HepG2 (cell line): ENCODE measurements around the gene NFS1. TPM values are rescaled to one million over a fixed set of nuclear protein-coding genes. Genes with fewer than 3 reads are reported as not detected.

ENCODE experiments used
- ATAC-seq: fragments of 200-7000 bp; cut with Tn5 transposase; 3 replicates; pipeline ENCODE4 v1.9.1; 2020; ENCODE audit warnings: mild to moderate bottlenecking, moderate library complexity
- BruUV-seq: library from RNA; stranded (reverse); fragments of 400-500 nt; replicated peaks from 2 replicates; lab custom pipeline; 2021; lab: Mats Ljungman, UMichigan
- CTCF ChIA-PET: fragments of 300-600 bp; formaldehyde crosslinking; extraction: SDS; loops from one replicate; lab custom pipeline; 2021; ENCODE audit warnings: low total read pairs, inconsistent platforms, low intra/inter-chr PET ratio; lab: Yijun Ruan, JAX
- POLR2A ChIA-PET: fragments of 350-600 bp; sonication (Branson Sonifier 250); formaldehyde crosslinking; loops from one replicate; lab custom pipeline; 2020; ENCODE audit warnings: antibody characterized with exemption, inconsistent platforms; lab: Yijun Ruan, JAX
- DNase-seq: peaks from one replicate; pipeline ENCODE4 v3.0.0-alpha.2; 2015; ENCODE audit warnings: low spot score
- FAIRE-seq: peaks from 3 replicates; lab custom pipeline; 2011; peaks lifted over from hg19 to GRCh38; lab: Jason Lieb, UNC
- H2AFZ ChIP-seq: one replicate; pipeline ENCODE4 v1.6.1; 2011; ENCODE audit warnings: low read length, inconsistent platforms
- H3K27ac ChIP-seq: fragments of 300-600 bp; 3 replicates; pipeline ENCODE4 v1.8.0; 2011; ENCODE audit warnings: mixed run types, mild to moderate bottlenecking, mixed read lengths, low read length, inconsistent platforms; ENCODE audit not compliant: insufficient read depth; ENCODE audit errors: extremely low read length
- H3K27me3 ChIP-seq, 2 experiments: fragments of 200-600 bp in 1 of 2; 2 replicates in 1 of 2; 3 replicates in 1 of 2; pipeline versions ENCODE4 v1.6.0 to v1.8.0; 2011; ENCODE audit warnings: low read length in 2 of 2, mild to moderate bottlenecking in 2 of 2, moderate library complexity in 2 of 2, inconsistent platforms in 1 of 2; ENCODE audit not compliant: insufficient read depth in 2 of 2, control insufficient read depth in 1 of 2
- H3K36me3 ChIP-seq, 2 experiments: fragments of 200-600 bp in 1 of 2; replicated peaks in 1 of 2; 2 replicates in 1 of 2; 3 replicates in 1 of 2; pipeline versions ENCODE4 v1.5.1 to v1.8.0; 2011; ENCODE audit warnings: low read length in 2 of 2, inconsistent platforms in 1 of 2; ENCODE audit not compliant: insufficient read depth in 2 of 2, control insufficient read depth in 1 of 2
- H3K4me1 ChIP-seq: 2 replicates; pipeline ENCODE4 v1.5.1; 2012; ENCODE audit warnings: low read length, inconsistent platforms; ENCODE audit not compliant: insufficient read depth
- H3K4me2 ChIP-seq: 2 replicates; pipeline ENCODE4 v1.6.0; 2011; ENCODE audit warnings: low read depth, low read length, inconsistent platforms
- H3K4me3 ChIP-seq, 3 experiments: fragments of 200-600 bp in 1 of 3; sonication (generic), shearing (Covaris generic) in 1 of 3; replicated peaks in 1 of 3; 2 replicates each; pipeline ENCODE4 v1.5.1; 2011 to 2016; ENCODE audit warnings: low read length in 3 of 3, inconsistent platforms in 2 of 3, low read depth in 2 of 3, mild to moderate bottlenecking in 2 of 3, control low read depth in 1 of 3, mixed read lengths in 1 of 3; ENCODE audit not compliant: insufficient read depth in 1 of 3
- H3K79me2 ChIP-seq: one replicate; pipeline ENCODE4 v1.6.1; 2011; ENCODE audit warnings: low read length, inconsistent platforms; ENCODE audit not compliant: insufficient read depth
- H3K9ac ChIP-seq: 2 replicates; pipeline ENCODE4 v1.6.0; 2011; ENCODE audit warnings: mild to moderate bottlenecking, low read depth, low read length, inconsistent platforms; ENCODE audit not compliant: insufficient read depth
- H3K9me3 ChIP-seq: 2 replicates; pipeline ENCODE4 v1.5.1; 2012; ENCODE audit warnings: mild to moderate bottlenecking, low read length
- H4K20me1 ChIP-seq: 2 replicates; pipeline ENCODE4 v1.6.0; 2011; ENCODE audit warnings: inconsistent platforms, mild to moderate bottlenecking, low read length, moderate library complexity; ENCODE audit not compliant: insufficient read depth
- ASH2L ChIP-seq: fragments of 300-600, 200-600 bp; sonication (generic); IDR thresholded peaks from 2 replicates; pipeline ENCODE4 v1.7.0; 2017; ENCODE audit warnings: low read depth, mild to moderate bottlenecking, moderate library complexity, mixed read lengths, low read length; ENCODE audit not compliant: insufficient read length
- BCL6 ChIP-seq: IDR thresholded peaks from 2 replicates; pipeline ENCODE4 v1.6.1; 2016; ENCODE audit warnings: missing genetic modification reagents, missing compliant biosample characterization
- CENPX ChIP-seq: sonication (generic); formaldehyde crosslinking; IDR thresholded peaks from 2 replicates; pipeline ENCODE4 v1.9.0; 2021; ENCODE audit warnings: mild to moderate bottlenecking, missing genetic modification reagents, moderate library complexity
- CREB1 ChIP-seq, 2 experiments: fragments of 450-650 bp in 1 of 2; IDR thresholded peaks; 2 replicates each; pipeline ENCODE4 v1.6.1; 2016 to 2017; ENCODE audit warnings: control low read depth in 1 of 2, mild to moderate bottlenecking in 1 of 2, missing compliant biosample characterization in 1 of 2, missing genetic modification characterization in 1 of 2
- FOXA1 ChIP-seq, 2 experiments: fragments of 450-650 bp in 1 of 2; sonication (generic) in 1 of 2; formaldehyde crosslinking in 1 of 2; IDR thresholded peaks; 2 replicates each; pipeline versions ENCODE4 v1.4.0 to v1.6.1; 2016 to 2020; ENCODE audit warnings: missing genetic modification reagents in 1 of 2
- PTBP1 ChIP-seq: fragments of 200-400 bp; formaldehyde crosslinking; IDR thresholded peaks from 2 replicates; pipeline ENCODE4 v1.6.1; 2018; ENCODE audit warnings: low read length, low read depth; ENCODE audit not compliant: poor library complexity, severe bottlenecking
- SAP130 ChIP-seq: IDR thresholded peaks from 2 replicates; pipeline ENCODE4 v1.6.1; 2016; ENCODE audit warnings: low read depth
- SIX1 ChIP-seq: sonication (generic); formaldehyde crosslinking; IDR thresholded peaks from 2 replicates; pipeline ENCODE4 v1.4.0; 2020; ENCODE audit warnings: missing genetic modification reagents, borderline replicate concordance
- ZNF33A ChIP-seq: sonication (generic); formaldehyde crosslinking; IDR thresholded peaks from 2 replicates; pipeline ENCODE4 v1.5.1; 2020; ENCODE audit warnings: missing genetic modification reagents, mild to moderate bottlenecking, moderate library complexity, borderline replicate concordance
- ZNF589 ChIP-seq: sonication (generic); formaldehyde crosslinking; conservative IDR thresholded peaks from 2 replicates; pipeline ENCODE4 v1.8.0; 2022; ENCODE audit warnings: mild to moderate bottlenecking, moderate library complexity, missing genetic modification reagents
- ZNF724P ChIP-seq: sonication (generic); formaldehyde crosslinking; IDR thresholded peaks from 2 replicates; pipeline ENCODE4 v1.8.0; 2022; ENCODE audit warnings: missing genetic modification reagents, borderline replicate concordance
- WGBS: methylation state at CpG from one replicate; pipeline ENCODE4 v1.1.6; 2017; ENCODE audit warnings: low lambda C conversion rate; 5-methylcytosine and 5-hydroxymethylcytosine counted together
- in situ Hi-C: cut with HindIII; loops from 2 replicates; pipeline ENCODE4 v1.10.0; 2017; ENCODE audit warnings: low pct_unique_long_range_greater_than_20kb; ENCODE audit not compliant: extremely low pct_ligation_motif_present
- intact Hi-C: fragments of 100-400 bp; cut with micrococcal nuclease; formaldehyde crosslinking; loops from one replicate; pipeline ENCODE4 v1.10.0; 2022; ENCODE audit not compliant: unreplicated experiment
- polyA plus RNA-seq, 8 experiments: library from polyadenylated mRNA; depleted of rRNA in 3 of 8; stranded (reverse) in 7 of 8; unstranded in 1 of 8; fragments of >200 nt; fragmentation: Illumina TruSeq in 4 of 8; extraction: Trizol in 4 of 8; gene quantifications; 2 replicates each; pipeline versions ENCODE4 v1.2.1 to v1.2.3, GENCODE V29; 2011 to 2016; ENCODE audit warnings: low read depth in 4 of 8, missing spikeins in 1 of 8, mixed read lengths in 1 of 8; ENCODE audit not compliant: insufficient read depth in 1 of 8
- total RNA-seq, 5 experiments: library from RNA; depleted of rRNA; stranded (reverse); fragments of >200 nt; fragmentation: Illumina TruSeq; extraction: Trizol; gene quantifications; 2 replicates each; pipeline ENCODE4 v1.2.3, GENCODE V29; 2016; ENCODE audit warnings: low read depth in 1 of 5
- TF ChIP-seq, protein P1 (sequence below): sonication (generic); formaldehyde crosslinking; IDR thresholded peaks from 2 replicates; pipeline ENCODE4 v1.4.0; 2020; ENCODE audit warnings: mild to moderate bottlenecking, missing genetic modification reagents, borderline replicate concordance

The NFS1 gene
- total and polyA plus RNA-seq, 2 of the 13 experiments (the other 11 are each of a cell fraction or from before 2014, with no cell fraction given), result 65.9 to 88.1 TPM

DNA sequence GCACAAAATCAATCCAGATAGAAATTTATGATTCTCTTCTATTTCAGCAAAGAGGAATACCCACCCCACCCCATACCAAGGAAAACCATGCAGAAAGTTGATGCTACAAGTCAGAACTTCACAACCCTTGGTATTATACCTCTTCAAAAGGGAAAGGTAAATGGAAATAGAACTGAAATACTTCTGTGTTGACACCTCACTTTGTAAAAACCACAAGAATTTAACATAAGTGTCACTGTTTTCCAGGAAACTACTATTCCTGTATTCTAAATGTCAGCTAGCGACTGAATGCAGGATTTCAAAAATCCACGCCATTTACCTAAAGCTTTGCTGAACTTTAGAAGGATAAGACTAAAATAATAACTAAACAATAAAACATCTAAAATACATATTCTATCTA, 38.1 kb downstream of the NFS1 start:
- CTCF ChIA-PET, result no interaction called here
- peak overlapping the region in 2 of 3 experiments; percentile 76 to 99; a peak in 3 of 6 replicates for H3K4me3 ChIP-seq

More for the DNA sequence above, 38.1 kb downstream of the NFS1 start:
- Histone ChIP-seq H3K27me3 (no peaks in the 10 kb centered on the region; a peak in 1 of 5 replicates), H3K9ac (peak overlapping the region; percentile 99), H3K36me3 (peaks cover 0 to 12% of the 10 kb centered on the region in 2 experiments; a peak in 4 of 5 replicates), H4K20me1 (peaks cover 78% of the 10 kb centered on the region), H3K27ac (no peak overlapping the region), H2AFZ (no peak overlapping the region), H3K4me2 (peak overlapping the region; percentile 95), H3K9me3 (no peaks in the 10 kb centered on the region)
- ATAC-seq (no peak), FAIRE-seq (no peak)
- POLR2A ChIA-PET, result interaction anchor here (0.7 to 2.5 kb wide), 5 partner anchors 15 to 82 kb away, joined by 3 to 20 read pairs (median 3); partner anchors contain the start of gene RBM39
- in situ Hi-C loops (loop anchor here (5.0 kb wide), 1 partner anchor 44 kb away; the partner anchor contains the start of gene SPAG4), intact Hi-C loops (no loop called here)
- TF ChIP-seq PTBP1, result no peak
- peak; percentile 12; the same call in 1 of the 2 replicates for TF ChIP-seq SAP130
- TF ChIP-seq, protein P1, sequence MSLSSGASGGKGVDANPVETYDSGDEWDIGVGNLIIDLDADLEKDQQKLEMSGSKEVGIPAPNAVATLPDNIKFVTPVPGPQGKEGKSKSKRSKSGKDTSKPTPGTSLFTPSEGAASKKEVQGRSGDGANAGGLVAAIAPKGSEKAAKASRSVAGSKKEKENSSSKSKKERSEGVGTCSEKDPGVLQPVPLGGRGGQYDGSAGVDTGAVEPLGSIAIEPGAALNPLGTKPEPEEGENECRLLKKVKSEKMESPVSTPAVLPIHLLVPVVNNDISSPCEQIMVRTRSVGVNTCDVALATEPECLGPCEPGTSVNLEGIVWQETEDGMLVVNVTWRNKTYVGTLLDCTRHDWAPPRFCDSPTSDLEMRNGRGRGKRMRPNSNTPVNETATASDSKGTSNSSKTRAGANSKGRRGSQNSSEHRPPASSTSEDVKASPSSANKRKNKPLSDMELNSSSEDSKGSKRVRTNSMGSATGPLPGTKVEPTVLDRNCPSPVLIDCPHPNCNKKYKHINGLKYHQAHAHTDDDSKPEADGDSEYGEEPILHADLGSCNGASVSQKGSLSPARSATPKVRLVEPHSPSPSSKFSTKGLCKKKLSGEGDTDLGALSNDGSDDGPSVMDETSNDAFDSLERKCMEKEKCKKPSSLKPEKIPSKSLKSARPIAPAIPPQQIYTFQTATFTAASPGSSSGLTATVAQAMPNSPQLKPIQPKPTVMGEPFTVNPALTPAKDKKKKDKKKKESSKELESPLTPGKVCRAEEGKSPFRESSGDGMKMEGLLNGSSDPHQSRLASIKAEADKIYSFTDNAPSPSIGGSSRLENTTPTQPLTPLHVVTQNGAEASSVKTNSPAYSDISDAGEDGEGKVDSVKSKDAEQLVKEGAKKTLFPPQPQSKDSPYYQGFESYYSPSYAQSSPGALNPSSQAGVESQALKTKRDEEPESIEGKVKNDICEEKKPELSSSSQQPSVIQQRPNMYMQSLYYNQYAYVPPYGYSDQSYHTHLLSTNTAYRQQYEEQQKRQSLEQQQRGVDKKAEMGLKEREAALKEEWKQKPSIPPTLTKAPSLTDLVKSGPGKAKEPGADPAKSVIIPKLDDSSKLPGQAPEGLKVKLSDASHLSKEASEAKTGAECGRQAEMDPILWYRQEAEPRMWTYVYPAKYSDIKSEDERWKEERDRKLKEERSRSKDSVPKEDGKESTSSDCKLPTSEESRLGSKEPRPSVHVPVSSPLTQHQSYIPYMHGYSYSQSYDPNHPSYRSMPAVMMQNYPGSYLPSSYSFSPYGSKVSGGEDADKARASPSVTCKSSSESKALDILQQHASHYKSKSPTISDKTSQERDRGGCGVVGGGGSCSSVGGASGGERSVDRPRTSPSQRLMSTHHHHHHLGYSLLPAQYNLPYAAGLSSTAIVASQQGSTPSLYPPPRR (CRISPR knock-in tag), result no peak
- no peak for TF ChIP-seq FOXA1 (IDR thresholded peaks at IDR 0.05)
- no peak for TF ChIP-seq FOXA1 (CRISPR knock-in tag; IDR thresholded peaks at IDR 0.05)
- no peak for TF ChIP-seq ZNF724P (CRISPR knock-in tag)
- no peak for TF ChIP-seq CREB1 (IDR thresholded peaks at IDR 0.05)
- no peak for TF ChIP-seq CREB1 (CRISPR knock-in tag; IDR thresholded peaks at IDR 0.05)
- TF ChIP-seq CENPX (CRISPR knock-in tag), result no peak
- TF ChIP-seq ZNF33A (CRISPR knock-in tag), result no peak
- 0 out of 2 replicates have a peak, but pooled peaks have one; percentile 9 for TF ChIP-seq SIX1
- peak; percentile 5 for TF ChIP-seq ASH2L
- TF ChIP-seq BCL6 (CRISPR knock-in tag), result peak; percentile 70
- no peak for TF ChIP-seq ZNF589 (CRISPR knock-in tag)
- TF ChIP-seq, all 625 proteins: peak for 4
- WGBS, result 75% methylated on average over 2 of the region's 2 CpGs
- BruUV-seq, result no TSS peak
- DNase-seq, result no peak
- Histone ChIP-seq H3K79me2 (peaks cover 86% of the 10 kb centered on the region), H3K4me1 (peaks cover 64% of the 10 kb centered on the region)
